Measurements from ENCODE around the gene HCRTR1. TPM values are rescaled to one million over a fixed set of nuclear protein-coding genes. Genes with fewer than 3 reads are reported as not detected.
A peak's percentile ranks its signal among the peaks of the same experiment; 100 is the strongest.

Gene HCRTR1
- total RNA-seq, 1 experiment from 2014 or later, result not detected

DNA sequence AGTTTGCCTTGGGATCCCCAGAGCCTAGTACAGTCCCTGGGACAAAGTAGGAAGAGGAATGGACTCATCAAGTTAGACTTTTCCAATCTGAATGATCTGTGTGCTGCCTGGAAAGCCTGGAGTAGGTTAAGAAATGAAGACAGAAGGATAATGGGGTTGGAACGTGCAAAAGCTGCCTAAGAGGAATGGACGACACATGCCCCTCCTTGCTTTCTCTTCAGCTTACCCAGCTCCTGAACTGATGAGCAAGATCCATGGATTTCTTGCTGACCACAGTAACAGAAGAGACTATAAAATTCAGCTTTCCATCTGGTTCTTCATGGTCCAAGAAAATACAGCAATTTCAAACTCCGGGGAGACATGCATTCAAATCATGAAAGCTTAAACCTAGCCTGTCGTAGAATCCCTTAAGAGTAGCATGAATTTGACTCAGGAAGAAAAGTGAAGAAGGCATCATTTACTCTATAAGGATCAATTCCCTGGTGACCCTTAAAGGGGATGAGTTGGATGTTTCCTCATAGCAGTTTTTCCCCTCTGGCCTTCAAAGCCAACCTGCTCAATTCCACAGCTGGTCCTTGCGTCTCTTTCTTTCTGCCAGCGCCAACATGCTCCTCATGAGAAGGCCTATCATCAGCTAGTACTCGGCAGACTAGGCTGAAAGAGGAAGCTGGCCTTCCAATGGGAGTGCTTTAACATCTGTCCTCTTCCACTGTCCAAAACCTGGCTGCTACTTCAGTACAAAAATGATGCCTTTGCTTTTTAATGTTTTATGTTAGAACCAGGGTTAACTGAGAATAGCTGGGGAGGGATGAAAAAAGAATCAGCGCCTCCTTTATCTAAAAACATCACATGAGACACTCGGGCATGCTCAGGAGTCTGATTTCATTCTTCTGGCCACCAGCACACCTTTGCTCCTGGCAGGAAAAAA lies 32.9 kb downstream of the HCRTR1 start:
- no peak for DNase-seq (ENCODE audit: low spot score)

DNA sequence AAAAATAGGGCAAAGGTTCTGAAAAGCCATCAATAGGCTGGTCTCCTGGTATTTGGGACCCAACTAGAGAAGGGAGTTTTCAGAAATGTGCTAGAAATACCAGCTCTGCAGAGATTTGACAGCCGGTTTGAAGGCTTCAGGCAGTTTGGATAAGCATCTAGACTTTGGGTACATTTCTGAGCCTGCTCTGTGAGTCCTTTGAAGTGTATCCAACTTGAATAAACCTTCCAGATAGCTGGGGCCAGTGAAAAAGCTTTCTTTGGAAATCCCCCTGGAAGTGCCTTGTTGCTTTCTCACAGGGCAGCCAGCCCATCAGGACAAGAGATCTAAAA lies 33.6 kb downstream of the HCRTR1 start:
- no peak for DNase-seq (ENCODE audit: low spot score)

DNA sequence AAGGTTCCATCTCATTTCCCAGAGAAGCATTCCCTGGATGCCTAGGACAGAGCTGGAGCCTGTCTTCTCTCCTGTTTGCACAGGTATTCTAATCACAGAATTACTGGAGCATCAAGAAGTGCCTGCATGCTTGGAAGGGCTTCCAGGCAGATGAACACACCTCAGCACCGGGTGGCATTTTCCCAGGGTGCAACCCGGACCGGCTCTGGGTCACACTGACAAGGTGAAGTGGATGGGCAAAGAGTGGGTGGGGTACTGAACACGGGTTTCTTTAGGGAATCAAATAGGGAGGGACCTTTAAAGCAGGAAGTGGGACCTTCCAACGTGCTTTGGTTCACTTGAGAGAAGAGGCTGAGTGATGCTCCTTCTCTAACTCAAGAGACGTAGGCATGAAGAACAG lies 34.3 kb downstream of the HCRTR1 start:
- DNase-seq (ENCODE audit: low spot score), result no peak

DNA sequence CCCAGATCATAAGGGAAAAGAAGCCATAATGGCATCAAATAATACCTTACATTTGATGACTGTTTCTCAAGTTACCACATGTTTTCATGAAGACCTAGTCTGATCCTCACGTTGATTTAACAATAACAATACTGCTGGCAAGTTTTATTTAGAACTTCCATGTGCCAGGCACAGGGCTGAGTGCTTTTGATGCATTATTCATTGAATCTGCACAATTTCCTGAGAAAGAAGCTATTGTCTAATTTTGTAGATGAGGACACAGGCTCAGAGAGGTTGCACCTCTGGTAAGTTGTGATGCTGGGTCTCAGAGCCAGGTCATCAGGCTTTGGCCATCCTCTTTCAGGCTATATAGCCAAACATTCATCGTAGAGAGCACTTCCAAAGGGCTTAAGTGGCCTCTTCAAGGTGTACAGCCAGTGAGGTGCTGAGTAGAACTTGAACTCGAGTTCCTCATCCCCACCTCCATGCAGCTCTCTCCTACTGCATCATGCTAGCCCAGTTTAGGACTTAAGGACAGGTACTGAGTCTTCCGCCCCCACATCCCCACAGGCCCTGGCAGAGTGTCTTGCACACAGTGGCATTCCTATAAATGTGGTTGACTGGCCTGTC lies 35.5 kb downstream of the HCRTR1 start:
- DNase-seq (ENCODE audit: low spot score), result no peak

DNA sequence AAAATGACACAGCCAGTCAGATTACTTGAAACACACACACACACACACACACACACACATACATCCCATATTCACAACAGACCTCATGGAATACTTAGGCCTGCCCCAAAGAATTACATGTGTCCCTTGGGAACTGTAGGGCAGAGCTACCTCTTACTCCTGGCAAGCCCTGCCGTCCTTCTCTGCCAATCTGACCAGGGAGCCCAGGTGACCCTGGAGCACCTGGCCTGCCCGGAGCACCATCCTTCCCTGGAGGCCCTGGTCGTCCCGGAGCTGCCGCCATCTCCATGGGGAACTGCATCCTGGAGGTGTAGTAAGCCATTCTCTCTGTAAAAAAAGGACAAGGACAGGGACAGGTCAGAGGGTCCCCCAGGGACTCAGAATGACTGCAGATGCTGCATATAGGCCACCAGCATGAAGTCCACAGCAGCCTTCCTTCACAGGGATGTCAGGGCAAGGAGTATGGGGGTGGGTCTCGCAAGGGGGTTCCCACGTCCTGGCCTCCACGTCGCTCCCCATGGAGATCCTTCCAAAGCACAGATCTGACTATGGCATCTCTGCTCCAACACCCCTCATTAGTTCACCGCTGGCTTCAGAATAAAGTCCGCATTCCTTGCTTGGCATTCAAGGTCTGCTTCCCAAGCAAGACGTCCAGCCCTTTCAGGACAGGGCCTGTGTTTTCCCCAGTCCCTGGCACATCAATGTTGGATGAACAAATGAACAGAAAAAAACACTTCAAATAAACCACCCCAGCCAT lies 36.4 kb downstream of the HCRTR1 start:
- DNase-seq (ENCODE audit: low spot score), result no peak

DNA sequence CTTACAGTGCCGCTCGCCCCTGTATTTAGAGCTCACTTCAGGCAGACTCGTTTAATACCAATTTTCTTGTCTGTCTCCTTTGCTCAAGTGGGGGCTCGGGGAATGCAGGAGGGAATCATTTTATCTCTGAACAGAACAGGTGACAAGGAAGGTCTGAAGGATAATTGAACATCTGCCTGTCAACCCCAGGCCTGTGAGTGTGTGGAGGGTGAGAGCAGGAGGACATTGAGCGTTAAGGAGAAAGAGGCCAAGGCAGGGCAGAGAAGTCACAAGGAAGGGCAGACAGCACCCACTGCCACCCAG lies 36.9 kb downstream of the HCRTR1 start:
- no peak for DNase-seq (ENCODE audit: low spot score)

DNA sequence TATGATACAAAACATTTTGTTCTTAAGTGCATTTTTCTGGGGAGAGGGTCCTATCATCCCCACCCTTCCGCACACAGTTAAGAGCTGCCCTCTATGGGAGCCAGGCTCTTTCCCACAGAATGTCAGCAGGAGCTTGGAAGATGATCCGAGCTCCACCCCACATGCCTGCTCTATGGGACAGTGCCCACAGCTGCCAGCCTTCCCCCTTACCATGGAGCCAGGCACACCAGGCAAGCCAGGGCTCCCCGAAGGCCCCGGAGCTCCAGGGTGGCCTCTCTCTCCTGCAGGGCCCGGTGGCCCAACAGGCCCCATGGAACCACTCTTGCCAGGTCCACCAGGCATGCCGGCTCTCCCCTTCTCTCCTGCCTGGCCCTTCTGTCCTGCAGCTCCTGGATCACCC lies 37.6 kb downstream of the HCRTR1 start:
- no peak for DNase-seq (ENCODE audit: low spot score)

DNA sequence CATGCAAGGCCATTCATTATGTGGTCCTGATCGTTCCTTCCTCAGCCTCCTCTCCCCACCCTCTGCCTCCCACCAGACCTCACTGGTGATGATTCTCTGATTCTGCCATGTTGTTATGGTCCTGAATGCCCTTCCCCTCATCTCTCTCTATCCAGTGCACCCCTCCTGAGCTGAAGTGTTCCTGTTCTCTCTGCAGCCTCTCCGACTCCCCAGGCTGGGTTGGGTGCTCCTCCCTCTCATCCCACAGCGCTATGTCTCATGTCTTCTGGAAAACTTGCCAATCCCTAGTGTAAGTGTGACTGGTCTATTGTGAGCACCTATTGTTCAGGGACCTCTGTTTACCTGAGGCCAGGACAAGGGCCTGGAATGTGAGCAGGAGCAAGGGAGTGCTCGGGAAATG lies 38.3 kb downstream of the HCRTR1 start:
- DNase-seq (ENCODE audit: low spot score), result no peak

DNA sequence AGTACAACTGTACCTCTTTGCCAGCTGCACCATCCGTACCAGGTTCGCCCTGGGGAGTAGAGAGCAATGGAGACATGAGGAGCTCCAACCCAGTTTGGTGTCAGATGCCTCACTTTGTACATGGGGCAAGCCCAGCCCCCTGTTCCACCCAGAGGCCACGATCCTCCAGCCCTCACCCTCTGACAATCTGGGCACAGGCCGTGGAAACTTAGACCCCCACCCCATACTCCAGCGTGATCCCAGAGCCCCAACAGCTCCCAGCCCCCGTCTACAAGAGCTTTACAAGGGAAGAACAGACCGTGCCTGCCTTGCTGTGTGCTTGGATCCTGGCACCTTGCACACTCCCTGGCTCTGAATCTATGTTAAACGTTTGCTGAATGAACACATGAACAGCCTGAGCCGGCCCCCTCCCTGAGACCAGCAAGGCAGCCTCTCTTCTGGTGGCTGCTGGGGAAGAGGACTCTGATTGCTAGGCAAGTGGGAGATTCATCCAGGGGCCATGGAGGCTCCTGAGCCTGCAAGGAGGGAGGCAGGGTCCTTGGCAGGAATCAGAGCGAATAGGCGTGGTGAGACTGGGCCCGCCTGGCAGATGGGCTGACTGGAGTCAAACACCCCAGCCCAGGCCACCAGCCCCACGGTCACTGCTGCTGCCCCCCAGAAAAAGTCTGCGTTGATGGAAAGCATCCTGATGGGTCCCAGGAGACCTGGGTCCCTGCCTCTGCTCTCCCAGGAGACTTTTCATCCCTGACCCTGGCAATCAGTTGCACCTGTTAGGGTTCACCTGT lies 39.7 kb downstream of the HCRTR1 start:
- DNase-seq (ENCODE audit: low spot score), result no peak

DNA sequence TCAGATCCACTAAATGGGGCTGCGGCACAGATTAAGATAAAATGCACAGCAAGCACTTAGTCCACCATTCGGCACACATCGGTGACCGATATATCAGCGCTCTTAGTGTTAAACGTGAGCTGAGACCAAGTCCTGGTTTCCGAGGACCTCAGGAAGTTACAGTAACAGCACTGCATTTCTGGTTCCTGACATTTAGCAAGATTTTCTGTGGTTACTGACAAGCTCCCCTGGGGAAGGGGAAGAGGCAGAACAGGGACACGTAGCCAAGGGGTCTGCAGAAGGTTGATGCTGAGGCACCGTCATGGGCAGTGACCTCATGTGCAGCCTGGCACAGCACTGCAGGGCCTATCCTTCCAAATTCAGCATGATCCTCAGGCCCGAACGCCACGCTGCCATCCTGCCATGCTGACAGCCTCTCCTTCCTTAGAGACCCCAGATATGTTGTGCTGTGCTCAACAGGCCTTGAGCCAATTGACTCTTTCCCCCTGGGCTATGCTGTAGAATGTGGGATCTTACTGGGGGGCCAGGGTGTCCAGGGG lies 40.6 kb downstream of the HCRTR1 start:
- DNase-seq (ENCODE audit: low spot score), result no peak

DNA sequence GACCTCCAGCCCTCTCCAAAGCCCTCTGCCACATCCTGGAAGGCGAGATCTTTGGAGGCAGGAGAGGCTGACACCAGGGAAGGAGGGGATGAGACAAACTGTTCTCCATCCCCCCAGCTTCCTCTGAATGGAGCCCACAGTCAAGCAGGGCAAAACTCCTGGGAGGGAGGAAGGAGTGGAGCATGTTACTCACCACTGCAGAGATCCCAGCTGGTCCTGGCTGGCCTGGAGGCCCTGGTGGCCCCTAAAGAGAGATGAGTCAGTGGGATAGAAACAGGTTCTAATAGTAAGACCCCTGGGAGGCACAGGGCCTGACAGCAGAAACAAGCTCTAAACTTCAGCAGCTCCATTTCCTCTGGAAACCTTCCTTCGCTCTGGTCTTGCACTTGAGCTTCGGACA lies 41.2 kb downstream of the HCRTR1 start:
- no peak for DNase-seq (ENCODE audit: low spot score)

DNA sequence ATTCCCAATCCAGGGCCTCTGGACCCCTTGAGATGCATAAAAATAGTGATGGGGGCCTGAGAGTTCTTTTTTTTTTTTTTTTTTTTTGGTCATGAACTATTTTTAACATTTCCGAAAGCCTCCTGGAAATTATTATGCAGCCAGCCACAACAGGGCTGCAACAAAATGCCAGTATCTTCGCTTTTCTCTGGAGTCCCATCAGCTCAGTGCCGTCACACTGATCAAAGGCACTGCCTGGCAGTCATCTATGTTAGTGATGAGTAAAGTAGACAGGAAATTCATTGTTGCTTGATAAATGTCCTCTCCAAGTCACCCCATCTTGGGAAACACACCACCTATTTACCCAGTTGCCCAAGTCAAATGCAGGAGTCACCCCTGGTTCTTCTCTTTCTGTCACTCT lies 42.4 kb downstream of the HCRTR1 start:
- DNase-seq (ENCODE audit: low spot score), result no peak

DNA sequence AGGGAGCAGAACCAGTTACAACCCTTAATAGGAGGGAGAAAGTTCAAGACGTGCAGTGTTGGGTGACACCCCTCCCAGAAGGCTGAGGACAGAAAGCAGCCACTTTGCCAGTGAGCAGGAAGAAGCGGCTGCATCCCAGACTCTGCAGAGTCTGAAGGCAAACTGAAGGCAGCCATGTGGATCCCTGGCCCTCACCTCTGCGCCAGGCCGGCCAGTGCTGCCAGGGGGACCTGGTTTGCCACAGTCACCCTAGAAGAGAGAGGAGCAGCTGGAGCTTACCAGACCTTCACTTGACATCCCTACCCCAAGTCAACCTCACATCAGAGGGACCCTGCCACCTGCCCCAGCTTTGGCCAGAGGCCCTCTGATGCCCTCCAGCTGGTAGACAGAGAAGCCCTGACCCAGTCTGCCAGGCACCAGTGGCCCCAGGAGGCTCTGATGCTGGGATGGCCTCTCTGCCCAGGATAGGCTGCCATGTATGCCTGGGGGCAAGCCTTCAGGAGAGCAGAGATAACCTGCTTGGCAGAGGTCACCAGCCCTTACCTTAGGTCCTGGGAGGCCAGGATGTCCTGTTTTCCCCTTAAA lies 43.5 kb downstream of the HCRTR1 start:
- no peak for DNase-seq (ENCODE audit: low spot score)

DNA sequence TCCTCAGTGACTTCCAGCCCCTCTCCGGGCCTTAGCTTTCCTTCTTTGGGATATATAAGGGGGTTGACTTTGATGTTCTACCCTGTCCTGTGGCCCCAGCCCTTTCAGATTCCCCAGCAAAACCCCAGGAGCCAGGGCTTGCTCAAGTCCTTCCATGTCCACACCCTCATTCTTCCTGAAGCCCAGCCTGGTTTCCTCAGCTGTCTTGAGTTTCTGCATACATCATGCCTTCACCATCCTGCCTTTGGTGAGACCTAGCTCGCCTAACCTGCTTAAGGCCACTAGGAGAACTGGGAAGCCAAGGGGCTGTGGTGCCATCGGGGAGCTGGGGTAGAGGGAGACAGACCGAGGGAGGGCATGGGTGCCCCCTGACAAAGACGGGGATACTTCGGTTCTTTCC lies 44.4 kb downstream of the HCRTR1 start:
- DNase-seq (ENCODE audit: low spot score), result no peak

DNA sequence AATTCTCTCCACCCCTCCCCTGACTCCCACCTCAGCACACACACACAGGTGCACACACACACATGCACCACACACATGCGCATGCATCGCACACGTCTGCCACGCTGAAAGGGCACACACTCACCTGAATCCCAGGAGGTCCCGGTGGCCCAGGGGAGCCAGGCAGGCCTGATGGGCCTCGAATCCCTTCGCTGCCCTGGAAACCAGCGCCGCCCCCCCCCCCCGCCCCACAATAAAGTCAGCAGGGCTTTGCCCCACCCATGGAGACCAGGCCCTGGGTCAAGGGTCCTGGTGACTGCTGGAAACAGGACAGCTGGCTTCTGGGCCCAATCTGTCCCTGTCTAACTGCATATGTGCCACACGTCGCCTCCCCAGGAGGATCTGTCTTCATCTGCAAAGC lies 45.0 kb downstream of the HCRTR1 start:
- no peak for DNase-seq (ENCODE audit: low spot score)

DNA sequence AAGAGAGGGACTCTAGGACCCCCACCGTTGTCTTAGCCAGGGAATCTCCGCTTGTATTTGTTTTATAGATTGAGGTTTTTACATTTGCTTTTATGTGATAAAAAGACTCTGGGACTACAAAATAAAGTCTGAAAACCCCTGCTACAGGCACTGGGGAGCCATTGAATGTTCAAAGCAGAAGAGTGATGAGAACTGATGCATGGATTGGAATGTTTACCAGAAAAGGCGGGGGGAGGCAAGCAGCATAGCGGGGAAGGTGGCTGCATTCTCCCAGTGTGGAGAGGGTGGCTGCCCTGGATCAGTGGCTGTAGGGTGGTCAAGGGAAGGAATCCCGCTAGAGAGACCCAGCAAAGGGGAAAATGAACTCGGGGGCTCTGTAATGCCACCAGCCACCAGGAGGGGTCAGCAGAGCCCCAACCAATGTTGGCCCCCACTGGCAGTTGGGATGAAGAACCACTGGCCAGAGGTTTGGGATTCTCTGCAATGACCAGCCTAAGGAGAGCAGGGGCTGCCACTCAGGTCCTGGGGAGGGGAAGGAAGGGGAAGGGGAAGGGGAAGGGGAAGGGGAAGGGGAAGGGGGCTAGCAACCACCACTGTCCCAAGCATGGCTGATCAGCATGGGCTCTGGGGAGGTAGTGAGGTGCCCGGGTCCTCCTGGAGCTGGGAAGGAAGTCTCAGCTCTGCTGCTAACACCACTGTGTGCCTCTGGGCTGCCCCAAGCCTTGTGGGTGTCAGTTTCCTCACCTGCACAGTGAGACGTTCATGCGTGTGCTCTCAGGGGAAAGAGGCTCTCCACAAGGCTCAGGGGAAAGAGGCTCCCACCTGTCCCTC lies 46.3 kb downstream of the HCRTR1 start:
- no peak for DNase-seq (ENCODE audit: low spot score)

DNA sequence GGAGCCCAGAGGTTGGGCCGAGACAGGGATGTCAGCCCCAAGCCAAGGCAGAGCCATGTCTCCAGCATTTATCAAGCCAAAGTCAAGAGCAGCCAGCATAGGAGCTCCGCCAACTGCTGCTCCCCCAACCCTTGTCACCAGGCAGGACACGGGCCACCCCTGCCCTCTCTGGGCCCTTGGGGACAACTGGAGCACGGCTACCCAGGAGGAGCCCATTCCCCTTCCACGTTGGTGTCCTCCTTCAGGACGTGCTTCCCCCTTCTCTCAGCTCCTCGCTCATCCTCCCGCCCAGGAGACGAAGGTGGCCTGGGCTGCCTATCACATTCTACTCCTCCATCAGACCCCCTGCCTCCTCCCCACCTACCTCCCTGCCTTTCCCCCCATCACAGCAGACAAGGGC lies 47.0 kb downstream of the HCRTR1 start:
- DNase-seq (ENCODE audit: low spot score), result no peak

DNA sequence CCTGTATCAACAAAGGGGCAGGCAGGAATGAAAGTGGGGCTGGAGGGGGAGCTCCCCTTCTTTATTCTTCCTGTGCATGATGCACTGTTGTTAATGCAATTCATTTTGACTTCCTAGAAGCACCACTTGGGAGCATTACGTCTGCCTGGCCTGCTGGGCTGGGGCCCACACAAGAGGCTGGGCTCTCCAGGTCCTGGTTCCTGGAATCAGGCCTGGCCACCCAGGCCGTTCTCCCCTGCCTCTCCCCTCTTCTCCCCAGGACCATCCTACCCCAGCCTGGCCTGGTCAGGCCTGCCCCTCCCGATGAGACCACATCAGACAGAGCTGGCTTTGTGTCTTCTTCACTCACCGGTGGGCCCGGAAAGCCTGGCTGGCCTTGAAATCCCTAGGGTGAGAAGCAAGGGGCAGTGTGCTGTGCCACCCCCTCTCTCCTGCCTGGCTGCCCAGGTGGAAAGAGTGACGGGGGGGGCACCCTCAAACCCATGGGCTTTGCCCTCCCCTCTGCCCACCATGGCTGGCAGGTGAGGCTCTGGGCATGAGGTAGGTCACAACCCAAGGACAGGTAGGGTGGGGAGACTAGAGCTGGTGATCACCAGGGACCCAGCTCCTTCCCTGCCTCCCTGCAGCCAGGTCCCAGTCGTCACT lies 47.9 kb downstream of the HCRTR1 start:
- no peak for DNase-seq (ENCODE audit: low spot score)

DNA sequence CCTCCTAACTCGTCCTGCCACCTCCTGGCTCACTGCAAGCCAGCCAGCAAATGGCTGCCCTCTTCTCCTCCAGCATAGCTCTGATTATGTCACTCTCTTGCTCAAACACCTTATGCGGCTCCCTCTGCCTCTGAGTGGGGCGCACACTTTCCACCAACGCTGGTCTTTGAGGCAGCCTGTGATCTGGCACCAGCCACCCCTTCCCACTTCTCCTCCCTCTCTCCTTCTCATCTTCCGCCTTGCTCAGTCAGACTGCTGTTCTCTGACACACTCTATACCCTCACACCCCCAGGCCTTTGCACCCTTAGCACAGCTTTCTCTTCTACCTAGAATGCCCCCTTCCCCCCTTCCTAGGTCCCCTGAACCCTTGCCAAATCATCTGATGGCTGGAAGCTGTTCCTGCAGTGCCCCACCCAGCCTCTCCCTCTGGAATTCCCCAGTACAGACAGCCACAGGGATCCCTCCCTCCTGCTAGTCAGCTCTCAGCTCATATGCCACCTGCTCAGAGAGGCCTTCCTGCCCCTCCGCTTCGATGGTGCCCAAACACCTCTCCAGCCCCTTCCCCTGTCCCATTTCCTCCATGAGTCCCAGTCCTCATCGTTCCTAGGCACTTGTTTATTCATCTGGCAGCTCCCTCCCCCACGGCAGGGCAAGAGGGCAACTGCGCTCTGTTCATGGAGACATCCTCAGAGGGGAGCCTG lies 48.9 kb downstream of the HCRTR1 start:
- DNase-seq (ENCODE audit: low spot score), result peak; percentile 85
